Upper lobe of left lung (tissue), 4 donors: ENCODE data around the gene PRR18.

Source experiments
- POLR2A ChIP-seq, 4 donors: fragments of 450-650 bp; IDR thresholded peaks; one replicate each; pipeline ENCODE4 v1.5.1; 2016 to 2017; ENCODE audit warnings: antibody characterized with exemption in 4 of 4, mild to moderate bottlenecking in 2 of 4
- POLR2AphosphoS5 ChIP-seq, 2 donors: sonication (generic); formaldehyde crosslinking; IDR thresholded peaks; one replicate each; pipeline ENCODE4 v1.5.1; 2017; ENCODE audit warnings: antibody characterized with exemption in 2 of 2

DNA sequence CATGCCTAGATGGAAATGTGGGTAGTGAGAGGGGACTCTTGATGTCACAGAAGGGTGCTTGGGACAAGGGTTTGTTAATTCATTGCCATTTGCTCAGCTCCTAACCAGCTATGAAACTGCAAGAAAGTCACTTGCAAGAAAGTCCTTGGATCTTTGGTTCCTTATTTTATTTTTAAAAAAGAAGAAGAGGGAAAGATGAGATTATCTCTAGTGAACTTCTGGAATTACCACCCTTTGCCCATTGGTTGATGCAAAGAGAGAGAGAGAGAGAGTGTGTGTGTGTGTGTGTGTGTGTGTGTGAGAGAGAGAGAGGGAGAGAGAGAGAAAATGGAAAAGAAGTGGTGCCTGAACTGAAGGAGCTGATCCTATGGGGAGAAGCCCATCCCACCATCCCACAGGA is 38.8 kb upstream of the PRR18 start:
- TF ChIP-seq POLR2AphosphoS5 (IDR thresholded peaks at IDR 0.05), result no peak
- no peak for TF ChIP-seq POLR2A (IDR thresholded peaks at IDR 0.05)
